Right lung (tissue), 5 donors: ENCODE measurements around the gene EMX1. TPM values are rescaled to one million over a fixed set of nuclear protein-coding genes. Genes with fewer than 3 reads are reported as not detected.

Experiments used
- DNase-seq, 2 donors: peaks; one replicate each; pipeline ENCODE4 v3.0.0-alpha.2; 2013
- polyA plus RNA-seq, 5 donors: library from polyadenylated mRNA; unstranded; fragments of 120-200 nt; gene quantifications; one replicate each; pipeline versions ENCODE4 v1.2.1 to v1.2.3, GENCODE V29; 2013; ENCODE audit warnings: inconsistent platforms in 1 of 5, low replicate concordance in 1 of 5; ENCODE audit not compliant: insufficient read length in 5 of 5, insufficient read depth in 1 of 5

EMX1 gene
- polyA plus RNA-seq, 5 donors = 0.06 to 0.15 (median 0.06) TPM; not detected in 2

DNA sequence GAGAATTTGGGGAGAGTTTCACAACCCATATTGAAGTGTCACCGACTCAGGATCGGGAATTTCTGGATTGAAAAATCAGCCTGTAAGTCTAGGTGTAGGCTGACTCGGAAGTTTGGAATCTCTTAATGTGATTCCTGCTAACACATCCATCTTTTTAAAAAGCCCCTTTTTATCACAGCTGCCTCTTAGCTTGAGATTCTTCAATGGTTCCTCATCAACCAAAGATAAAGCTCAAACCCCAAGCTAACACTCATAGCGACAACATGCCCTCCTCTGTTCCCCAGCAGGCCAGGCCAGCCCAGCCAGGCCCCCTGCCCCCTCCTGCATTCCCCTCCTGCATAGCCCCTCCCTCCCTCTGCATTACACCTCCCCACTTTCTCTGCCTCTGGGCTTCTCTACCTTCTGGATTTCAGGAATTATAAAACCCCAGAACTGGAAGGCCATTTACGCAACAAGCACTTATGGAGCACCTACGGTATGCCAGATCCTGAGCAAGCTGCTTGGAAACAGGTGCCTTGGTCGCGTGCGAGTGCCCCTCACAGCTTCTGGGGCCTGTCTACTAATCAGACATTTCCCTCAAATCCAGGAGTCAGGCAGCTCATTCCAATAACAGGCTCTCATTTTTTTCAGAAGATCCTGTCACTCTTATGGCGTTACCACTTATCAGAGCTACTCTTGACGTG is 63.4 kb downstream of the EMX1 start:
- no peak for DNase-seq

DNA sequence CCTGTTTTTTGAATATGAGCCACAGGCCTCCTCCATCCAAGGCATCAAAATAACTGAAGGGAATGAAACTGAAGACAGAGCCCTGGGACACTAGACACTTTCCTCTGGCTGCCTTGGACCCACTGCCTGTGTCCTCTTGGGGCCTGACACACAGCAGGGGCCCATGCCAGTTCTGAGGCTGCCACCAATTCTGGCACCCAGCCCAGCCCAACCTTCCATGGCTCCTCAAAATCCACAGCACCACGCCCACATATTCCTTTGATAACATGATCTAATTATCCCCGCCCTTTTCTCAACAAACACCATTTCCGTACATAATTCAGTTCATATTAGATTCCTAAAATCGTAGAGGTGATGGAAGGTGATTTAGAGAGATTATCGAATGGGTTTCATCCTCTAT is 64.2 kb downstream of the EMX1 start:
- no peak for DNase-seq

DNA sequence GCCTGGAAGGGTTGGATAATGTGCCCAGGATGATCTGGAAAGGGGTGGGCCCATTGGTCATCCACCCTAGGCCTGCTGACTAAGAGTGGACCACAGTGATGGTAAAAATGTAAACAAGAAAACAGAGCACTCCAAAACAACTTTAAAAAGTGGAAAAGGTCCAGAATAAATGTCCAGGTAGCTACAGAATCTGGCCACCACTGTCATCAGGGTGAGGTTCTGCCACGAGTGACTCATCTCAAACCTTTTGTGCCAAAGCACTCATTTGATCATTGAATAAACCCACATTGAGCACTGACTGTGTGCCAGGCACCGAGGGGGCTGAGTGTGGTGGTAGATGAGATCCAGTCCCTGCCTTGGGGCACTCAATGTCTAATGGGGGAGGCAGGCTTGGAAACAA is 64.9 kb downstream of the EMX1 start:
- no peak for DNase-seq

DNA sequence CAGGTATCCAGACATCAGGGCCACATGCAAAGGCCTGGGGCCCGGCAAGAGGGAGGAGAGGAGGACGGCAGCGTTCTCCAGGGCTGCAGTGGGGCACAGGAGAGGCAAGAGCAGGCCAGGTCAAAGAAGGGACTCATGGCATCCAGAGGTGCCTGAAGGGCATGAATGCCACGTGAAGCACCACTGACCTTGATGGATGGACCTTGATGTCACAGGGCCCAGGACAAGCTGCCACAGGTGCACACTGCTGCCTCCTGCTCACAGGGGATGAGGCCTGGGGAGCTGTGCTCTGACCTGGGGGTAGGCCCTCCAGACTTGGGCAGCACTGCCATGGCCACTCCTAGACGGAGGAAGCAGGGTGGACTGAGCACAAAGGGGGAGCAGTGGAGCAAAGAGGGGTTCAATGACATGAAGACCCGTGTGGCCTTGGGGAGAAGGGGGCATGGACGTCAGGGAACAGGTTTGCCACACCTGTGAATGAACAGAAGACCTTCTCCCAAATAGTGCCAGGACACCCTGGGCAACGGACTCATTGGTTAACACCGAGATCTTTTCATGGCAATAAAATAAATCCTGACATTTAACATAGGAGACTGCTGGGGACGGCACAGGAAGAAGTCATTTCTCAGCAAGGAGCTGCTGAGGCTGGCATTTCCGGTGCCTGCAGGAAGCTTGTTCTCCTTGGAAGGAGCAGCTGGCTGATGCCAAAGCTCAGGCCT is 65.6 kb downstream of the EMX1 start:
- DNase-seq = no peak

DNA sequence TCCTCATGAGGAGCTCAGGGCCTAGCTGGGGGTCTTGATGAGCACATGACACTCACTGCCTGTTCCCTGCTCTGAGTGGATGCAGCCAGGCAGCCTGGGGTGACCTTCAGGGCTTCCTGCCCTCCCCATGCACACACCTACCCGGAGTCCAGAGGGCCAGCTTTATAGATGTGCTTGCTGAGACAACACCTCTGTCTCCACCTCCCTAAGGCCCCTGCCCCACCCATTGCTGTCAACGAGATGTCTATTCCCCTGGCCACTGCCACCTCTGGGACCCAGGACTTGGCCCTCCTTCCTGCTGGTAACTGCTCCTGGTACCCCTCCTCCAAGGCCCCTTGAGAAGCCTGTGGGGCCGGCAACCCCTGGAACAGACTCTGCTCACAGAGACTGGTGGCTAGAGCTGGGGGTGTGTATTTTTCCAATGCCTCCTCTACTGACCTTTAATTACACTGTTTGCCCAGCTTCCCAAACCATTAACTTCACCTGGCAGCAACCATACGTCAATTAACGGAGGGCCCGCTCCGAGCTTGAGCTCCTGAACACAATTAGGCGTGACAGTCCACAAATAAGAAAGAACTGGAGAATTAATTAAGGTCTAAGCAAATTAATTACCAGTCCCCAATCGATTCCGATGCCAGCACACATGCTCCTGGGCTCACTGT is 66.3 kb downstream of the EMX1 start:
- no peak for DNase-seq

DNA sequence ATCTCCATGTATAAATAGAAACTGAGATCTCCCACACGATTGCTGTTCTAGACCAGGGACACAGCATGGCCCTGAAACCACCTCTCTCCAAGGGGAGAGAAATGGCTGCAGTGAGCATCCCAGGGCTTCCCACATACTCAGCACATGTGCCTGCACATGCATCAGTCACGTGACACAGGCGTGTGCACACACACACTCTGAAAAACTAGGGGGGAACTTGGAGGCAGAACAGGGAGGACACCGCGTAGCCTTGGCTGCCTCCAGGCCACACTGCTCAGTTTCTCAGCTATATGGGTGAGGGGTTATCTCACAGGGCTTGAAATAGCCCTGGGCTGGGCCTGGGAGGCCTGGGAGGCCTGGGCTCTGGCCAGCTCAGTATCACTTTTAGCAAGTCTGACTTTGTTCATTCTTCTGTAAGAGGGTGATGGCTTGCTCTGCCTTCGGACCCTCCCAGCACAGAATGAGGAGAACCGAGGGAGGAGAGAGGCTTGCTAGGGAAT is 66.9 kb downstream of the EMX1 start:
- DNase-seq = no peak

Other genes starting within 250 kb of the EMX1 start
- 10 to 100 TPM; 17.2 to 27.4 (median 26.6) TPM for gene EXOC6B, start 91.5 kb upstream of the EMX1 start, polyA plus RNA-seq
- 1 to 10 TPM; 3.8 to 6.6 (median 6.3) TPM for gene SPR, start 30.1 kb upstream of the EMX1 start, polyA plus RNA-seq
- 10 to 100 TPM; 13.7 to 17.6 (median 14.9) TPM for gene SFXN5, start 154.2 kb downstream of the EMX1 start, polyA plus RNA-seq
- 10 to 100 TPM in 3 of 5 donors, 1 to 10 TPM in 2; 9.0 to 12.5 (median 11.8) TPM for gene RAB11FIP5, start 195.4 kb downstream of the EMX1 start, polyA plus RNA-seq